Right hindlimb (tissue), 1 donor: ENCODE data around the gene APLP2.
"Not testable (repeated sequence)": the region's sequence is repeated elsewhere in the genome, so short reads cannot be mapped to it uniquely, and the experiment has no call there.

Source experiments
- DNase-seq: peaks from one replicate; pipeline ENCODE4 v3.0.0-alpha.2; 2018

Gene APLP2

GRCh38 chr11:130062026-130062425, 7.7 kb upstream of the APLP2 start:
- no peak for DNase-seq

GRCh38 chr11:130063451-130063850, 6.2 kb upstream of the APLP2 start:
- DNase-seq, result no peak

DNA sequence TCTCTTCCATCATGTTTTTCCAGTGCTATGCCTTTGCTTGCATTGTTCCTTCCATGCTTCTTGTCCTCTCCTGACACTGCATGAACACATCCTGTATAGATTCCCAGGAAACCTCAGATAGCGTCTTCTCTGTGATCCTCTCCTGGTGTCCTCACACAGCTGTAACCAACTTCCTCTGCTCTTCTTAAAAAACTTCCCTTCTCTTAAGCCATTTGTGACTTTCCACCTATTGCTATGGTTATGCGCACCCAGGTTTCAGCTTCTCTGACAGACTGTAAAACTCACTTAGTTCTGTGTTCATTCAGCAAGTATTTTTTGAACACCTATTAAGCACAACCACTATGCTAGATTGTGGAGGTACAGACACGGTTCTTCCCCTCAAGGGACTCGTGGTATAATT, 5.1 kb upstream of the APLP2 start:
- no peak for DNase-seq

DNA sequence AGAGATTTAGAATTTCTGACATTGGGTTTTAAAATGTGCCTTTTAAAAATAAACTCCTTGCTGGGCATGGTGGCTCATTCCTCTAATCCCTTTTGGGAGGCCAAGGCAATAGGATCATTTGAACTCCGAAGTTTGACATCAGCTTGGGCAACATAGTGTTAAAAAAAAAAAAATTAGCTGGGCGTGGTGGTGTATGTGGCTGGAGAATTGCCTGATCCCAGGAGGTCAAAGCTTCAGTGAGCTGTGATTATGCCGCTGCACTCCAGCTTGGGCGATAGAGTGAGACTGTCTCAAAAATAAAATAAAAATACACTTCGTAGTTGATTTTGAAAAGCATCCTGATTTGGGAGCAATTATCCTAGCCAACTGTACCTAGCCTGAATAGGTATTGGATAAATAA, 3.4 kb upstream of the APLP2 start:
- no peak for DNase-seq

DNA sequence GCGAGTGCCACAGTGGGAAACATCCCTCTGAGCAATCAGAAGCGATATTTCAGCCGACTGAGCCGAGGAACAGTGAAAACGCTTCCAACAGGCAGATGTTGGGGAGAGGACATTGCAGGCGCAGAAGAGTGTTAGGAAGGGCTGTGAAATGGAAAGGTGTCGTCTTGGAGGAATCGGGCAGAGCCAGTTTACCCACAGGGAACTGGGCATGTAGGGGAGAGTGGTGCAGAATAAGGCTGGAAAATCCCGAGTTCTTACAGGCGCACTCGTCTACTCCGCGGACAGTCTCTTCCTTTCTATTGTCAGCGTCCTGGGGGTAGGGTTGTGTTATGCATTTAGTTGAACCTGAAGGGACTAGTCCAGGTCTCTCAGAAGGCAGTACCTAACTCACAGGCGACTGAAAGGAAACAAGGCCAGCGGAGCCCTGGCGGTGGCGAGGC, 1.1 kb upstream of the APLP2 start:
- peak; percentile 18 for DNase-seq

DNA sequence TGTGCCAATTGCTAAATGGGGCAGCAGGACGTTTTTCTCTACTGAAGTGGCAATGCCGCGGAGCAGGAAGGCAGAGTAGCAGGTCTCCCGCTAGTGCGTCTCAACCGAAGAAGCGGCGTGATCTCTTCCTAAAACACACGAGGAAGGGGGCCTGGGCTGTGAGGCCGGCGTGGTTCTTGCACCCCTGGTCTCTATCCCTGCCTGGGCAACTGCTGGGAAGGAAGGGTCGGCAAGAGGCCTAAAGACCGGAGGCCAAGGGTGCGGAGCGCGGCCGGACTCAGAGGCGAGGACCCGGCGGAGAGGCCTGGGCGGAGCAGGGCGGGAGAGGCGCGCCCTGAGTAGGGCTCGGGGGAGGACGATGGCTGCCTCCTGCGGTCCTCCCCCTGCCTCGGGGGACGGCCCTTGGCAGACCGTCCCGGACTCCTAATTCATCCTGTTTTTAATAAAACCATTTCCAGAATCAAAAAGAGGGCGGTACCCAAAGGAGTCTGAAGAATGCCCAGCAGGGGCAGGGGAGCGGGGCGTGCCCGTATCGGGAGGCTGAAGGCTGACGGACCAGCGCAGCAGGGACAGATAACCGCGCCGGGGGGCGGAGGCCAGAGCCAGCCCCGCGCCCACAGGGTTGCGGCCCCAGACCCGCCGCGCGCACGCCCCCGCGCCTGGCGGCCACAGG, 572 bp upstream of the APLP2 start:
- DNase-seq, result no peak

DNA sequence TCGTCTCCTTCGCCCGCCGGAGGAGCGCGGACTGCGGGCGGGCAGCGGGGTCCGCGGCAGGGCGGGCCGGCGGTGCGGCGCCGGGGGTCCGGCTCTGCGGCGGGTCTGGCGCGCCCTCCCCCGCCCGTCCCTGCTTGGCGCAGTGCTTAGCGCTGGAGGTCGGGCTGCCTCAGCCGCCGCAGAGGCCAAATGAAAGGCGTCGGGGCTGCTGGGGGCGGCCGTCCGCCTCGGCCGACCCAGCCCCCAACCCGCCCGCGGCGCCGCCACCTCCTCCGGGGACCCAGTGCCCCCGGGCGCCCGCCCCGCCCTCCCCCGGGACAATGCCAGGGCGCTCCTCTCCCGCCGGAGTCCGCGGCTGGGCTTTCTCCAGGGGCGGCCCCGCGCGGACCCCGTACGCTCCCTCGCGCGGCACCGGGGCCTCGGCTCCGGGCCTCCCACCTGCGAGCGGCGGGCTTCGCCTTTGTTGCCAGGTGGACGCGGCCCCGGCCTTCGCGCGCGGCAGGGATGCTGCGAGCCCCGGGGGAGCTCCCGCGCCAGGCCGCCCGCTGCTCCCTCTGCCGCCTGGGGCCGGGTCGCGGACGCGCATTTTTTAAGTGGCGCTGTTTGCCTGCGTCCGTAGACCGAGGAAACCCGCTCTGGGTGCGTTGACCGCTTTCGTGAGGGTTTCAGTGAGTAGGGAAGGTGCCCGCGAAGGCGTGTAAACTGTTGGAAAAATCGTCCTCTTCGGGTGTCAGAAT, 583 bp downstream of the APLP2 start:
- peak; percentile 37 for DNase-seq

DNA sequence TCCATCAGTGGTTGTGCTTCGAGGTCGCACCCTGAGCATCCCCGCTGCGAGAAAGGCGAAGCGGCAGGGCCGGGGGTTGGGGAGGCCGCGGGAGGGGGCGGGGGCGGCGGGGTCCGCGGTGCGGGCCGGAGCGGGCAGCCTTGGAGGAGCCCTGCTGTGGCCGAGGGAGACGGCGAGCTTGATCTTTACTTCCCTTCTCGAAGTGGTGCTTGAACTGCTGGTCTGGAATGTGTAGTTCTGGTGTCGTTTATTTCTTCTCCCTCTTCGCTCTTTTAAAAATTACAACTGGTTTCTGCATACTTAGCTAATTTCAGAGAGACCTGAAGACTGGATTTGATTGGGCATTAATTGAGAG, 1.1 kb downstream of the APLP2 start:
- peak; percentile 38 for DNase-seq

GRCh38 chr11:130071211-130071712, 1.6 kb downstream of the APLP2 start:
- DNase-seq, result peak; percentile 20

GRCh38 chr11:130074736-130075135, 5.0 kb downstream of the APLP2 start:
- DNase-seq, result no peak

DNA sequence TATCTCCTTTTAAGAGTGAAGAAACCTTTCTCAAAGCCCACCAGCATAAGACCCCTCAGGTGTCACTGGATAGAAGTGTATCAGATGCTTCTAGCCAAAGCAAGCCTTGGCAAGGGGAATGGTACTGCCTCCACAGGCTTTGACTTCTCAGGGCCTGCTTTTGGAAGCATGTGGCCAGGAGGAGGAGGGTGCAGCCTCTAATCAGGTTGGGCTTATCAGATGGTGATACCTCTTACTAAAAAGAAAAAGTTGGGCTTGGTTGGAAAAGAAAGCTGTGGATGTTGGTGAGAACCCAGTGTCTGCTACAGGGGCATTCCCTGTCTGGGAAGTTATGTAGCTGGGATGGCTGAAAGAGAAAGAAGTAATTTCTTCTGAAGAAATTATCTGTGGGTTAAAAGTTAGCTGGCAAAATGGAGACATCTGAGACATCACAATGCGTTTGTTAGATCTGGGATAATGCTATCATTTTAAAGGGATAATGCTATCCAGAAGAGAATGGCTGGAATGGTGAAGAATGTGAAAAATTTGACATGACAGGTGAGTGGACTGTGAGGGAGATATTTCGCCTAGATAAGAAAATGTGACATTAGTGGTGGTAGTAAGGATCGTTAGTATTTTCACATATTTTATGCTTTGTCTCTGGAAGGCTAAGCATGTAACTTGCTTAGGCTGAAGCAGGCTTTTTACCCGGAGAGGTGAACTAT, 7.2 kb downstream of the APLP2 start:
- DNase-seq, result no peak

DNA sequence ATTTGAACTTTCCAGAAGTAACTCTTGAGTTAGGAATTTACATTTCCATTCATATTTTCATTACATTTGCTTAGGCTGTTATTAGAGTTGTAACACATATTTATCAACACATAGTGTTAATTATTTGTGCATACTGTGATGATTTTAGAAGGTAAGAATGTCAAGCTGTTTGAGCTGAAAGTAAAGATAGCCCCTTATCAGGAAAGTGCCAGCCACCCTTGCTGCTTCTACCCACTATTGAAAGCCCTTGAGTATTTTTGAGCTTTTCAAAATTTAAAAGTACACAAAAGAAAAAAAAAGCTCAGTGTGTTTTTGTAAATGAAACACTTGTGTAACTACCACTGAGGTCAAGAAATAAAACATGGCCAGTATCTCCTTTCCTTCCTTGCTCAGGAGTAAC, 8.0 kb downstream of the APLP2 start:
- DNase-seq, result no peak

DNA sequence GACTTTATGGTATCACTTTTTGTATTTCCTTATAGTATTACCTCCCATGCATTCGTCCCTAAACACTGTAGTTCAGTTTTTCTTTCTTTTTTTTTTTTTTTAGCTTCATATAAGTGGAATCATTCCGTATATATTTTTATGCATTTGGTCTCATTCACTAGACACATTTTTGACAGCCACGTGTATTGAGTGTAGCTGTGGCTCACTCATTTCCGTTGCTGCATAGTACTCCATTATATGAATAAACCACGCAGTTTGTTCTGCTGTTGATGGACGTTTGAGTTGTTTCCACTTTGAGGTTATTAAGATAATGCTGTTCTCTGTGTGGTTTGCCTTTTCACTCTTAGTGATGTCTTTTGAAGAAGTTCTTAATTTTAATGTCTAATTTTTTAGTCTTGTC, 8.4 kb downstream of the APLP2 start:
- no peak for DNase-seq

DNA sequence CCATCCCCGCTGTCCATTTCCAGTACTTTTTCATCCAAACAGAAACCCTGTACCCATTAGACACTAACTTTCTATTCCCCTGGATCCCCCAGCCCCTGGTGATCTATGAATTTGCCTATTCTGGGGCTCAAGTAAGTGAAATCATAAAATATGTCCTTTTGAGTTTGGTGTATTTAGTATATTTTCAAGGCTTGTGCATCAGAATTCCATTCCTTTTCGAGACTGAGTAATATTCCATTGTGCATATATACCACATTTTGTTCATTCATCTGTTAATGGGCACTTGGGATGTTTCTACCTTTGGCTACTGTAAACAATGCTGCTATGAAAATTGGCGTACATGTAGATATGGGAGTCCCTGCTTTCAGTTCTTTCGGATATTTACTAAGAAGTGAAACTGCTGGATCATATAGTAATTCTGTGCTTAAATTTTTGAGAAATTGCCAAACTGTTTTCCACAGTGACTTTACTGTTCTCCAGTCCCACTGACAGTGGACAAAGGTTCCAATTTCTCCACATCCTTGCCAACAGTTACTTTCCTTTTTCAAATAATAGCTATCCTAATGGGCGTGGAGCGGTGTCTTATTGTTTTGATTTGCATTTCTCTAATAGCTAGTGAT, 16.1 kb downstream of the APLP2 start:
- no peak for DNase-seq

GRCh38 chr11:130086669-130087068, 17.0 kb downstream of the APLP2 start:
- no peak for DNase-seq

DNA sequence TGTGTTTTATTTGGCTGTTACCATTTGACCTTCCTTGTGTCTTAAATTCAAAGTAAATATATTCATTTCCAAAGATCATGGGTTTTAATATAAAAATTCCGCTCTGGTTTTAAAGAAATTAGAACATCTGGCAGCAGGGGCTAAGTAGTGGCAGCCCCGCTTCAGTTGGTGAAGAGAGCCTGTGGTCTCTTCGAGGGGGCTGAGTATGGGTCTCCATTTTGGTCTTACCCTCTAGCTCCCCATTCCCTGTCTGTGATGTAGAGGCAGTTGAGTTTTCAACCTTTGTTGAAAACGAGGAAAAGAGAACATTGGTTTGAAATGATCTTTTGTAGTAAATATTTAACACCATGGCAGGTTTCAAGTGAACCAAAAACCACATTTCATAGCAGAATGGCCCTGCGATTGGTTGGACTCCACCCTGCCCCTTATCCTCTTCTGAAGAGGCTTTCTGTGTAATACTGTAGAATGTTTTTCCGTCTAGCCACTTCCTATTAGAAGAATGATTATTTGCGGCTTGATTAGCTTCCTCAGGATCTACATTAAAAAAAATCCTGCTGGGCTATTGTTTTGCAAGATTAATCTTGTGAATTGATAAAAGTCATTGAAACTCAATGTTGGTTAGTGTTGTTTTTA, 17.7 kb downstream of the APLP2 start:
- no peak for DNase-seq

- no peak for DNase-seq
Measured at GRCh38 chr11:130088217-130088616, 18.5 kb downstream of the APLP2 start.

- no peak for DNase-seq
Measured at GRCh38 chr11:130088919-130089673, 19.4 kb downstream of the APLP2 start.

- no peak for DNase-seq
Measured at GRCh38 chr11:130089674-130090073, 20.0 kb downstream of the APLP2 start.

DNA sequence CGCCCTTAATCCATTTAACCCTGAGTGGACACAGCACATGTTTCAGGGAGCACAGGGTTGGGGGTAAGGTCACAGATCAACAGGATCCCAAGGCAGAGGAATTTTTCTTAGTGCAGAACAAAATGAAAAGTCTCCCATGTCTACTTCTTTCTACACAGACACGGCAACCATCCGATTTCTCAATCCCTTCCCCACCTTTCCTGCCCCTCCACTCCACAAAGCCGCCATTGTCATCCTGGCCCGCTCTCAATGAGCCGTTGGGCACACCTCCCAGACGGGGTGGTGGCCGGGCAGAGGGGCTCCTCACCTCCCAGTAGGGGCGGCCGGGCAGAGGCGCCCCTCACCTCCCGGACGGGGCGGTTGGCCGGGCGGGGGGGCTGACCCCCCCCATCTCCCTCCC, 20.8 kb downstream of the APLP2 start:
- DNase-seq, result not testable (repeated sequence)

DNA sequence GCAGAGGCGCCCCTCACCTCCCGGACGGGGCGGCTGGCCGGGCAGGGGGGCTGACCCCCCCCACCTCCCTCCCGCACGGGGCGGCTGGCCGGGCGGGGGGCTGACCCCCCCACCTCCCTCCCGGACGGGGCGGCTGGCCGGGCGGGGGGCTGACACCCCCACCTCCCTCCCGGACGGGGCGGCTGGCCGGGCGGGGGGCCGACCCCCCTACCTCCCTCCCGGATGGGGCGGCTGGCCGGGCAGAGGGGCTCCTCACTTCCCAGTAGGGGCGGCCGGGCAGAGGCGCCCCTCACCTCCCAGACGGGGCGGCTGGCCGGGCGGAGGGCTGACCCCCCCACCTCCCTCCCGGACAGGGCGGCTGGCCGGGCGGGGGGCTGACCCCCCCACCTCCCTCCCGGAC, 21.5 kb downstream of the APLP2 start:
- DNase-seq, result not testable (repeated sequence)

- no peak for DNase-seq
Measured at GRCh38 chr11:130092661-130093060, 23.0 kb downstream of the APLP2 start.
